GM04503 (cell line): ENCODE measurements around the gene RYR3.

Experiments used
- DNase-seq: peaks from one replicate; pipeline ENCODE4 v3.0.0-alpha.2; 2012; ENCODE audit warnings: low read depth

RYR3 gene

GRCh38 chr15:33882921-33883320, 572.2 kb downstream of the RYR3 start:
- DNase-seq, result no peak

GRCh38 chr15:33888176-33888575, 577.4 kb downstream of the RYR3 start:
- DNase-seq, result no peak

DNA sequence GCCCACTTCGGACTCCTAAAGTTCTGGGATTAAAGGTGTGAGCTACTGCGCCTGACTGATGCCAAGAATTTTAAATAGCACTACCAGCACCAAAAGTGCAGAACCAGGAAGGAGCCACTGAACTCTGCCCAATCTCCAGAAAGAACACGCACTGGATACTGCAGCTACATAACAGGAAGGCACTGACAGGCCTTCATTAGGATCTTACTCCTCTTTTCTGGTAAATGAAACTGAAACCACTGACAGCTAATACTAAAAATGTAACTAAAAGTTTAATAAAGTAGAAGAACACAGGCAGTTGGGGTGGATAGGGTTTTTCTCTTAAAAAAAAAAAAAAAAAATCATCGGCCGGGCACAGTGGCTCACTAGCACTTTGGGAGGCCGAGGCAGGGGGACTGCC, 583.4 kb downstream of the RYR3 start:
- no peak for DNase-seq

- DNase-seq, result no peak
Observed at GRCh38 chr15:33902043-33902442, 591.3 kb downstream of the RYR3 start.

GRCh38 chr15:33903661-33904060, 592.9 kb downstream of the RYR3 start:
- DNase-seq, result no peak

GRCh38 chr15:33907326-33907725, 596.6 kb downstream of the RYR3 start:
- DNase-seq, result no peak

GRCh38 chr15:33908406-33908805, 597.6 kb downstream of the RYR3 start:
- no peak for DNase-seq

DNA sequence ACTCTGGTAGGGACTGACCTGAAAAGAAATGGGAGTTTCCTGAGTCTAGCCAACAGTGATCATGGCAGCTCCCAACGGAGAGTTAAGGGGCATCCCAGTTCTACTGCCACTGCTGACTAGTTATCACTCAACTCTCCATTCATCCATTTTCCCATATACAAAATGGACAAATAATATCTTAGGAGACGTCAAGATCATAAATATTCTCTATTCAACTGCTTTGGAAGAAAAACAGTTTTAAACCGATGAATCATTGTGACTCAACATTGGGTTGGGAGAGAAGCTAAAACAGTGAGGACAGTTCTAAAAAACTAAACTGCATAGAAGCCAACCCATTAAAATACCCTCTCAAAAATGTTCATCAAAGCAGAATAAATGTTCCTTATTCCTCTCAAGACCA, 600.0 kb downstream of the RYR3 start:
- DNase-seq, result no peak

DNA sequence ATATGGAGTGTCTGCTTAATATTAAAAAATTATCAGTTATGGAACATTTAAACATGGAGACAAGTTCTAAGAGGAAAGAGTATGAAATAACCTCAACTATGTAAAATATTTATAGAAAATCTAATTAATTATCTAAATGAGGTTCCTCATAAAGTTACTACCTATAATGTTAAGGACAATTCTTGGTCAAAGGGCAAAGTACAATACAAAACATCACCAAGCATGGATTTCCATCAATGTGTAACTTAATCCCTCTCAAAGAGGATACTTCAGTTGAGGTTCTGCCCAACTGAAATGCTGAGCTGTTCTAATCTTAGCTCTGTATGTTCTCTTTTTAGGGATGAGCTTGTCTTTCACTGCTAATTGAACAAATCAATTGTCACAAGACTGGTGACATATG, 601.6 kb downstream of the RYR3 start:
- DNase-seq, result no peak

- no peak for DNase-seq
Observed at GRCh38 chr15:33913459-33913858, 602.7 kb downstream of the RYR3 start.
